Psoas muscle (tissue), 8 donors: Measurements from ENCODE around the gene SLC52A3. TPM values are rescaled to one million over a fixed set of nuclear protein-coding genes. Genes with fewer than 3 reads are reported as not detected.

Source experiments
- ATAC-seq, 4 donors: fragments of 200-7000 bp; cut with Tn5 transposase; one replicate each; pipeline ENCODE4 v1.9.1; 2020; ENCODE audit warnings: moderate library complexity in 3 of 4, mild to moderate bottlenecking in 2 of 4
- DNase-seq, 2 donors: peaks; one replicate each; pipeline ENCODE4 v3.0.0-alpha.2; 2020
- H3K27ac ChIP-seq: fragments of 200-600 bp; one replicate; pipeline ENCODE4 v1.8.0; 2022
- H3K27me3 ChIP-seq, 3 donors: fragments of 200-600 bp in 1 of 3; one replicate each; pipeline versions ENCODE4 v1.6.1 to v1.8.0; 2013 to 2022; ENCODE audit warnings: low read length in 2 of 3, mild to moderate bottlenecking in 2 of 3, moderate library complexity in 1 of 3; ENCODE audit not compliant: insufficient read depth in 3 of 3
- H3K36me3 ChIP-seq, 2 donors: fragments of 200-600 bp in 1 of 2; one replicate each; pipeline versions ENCODE4 v1.6.1 to v1.8.0; 2013 to 2022; ENCODE audit warnings: low read depth in 1 of 2, mild to moderate bottlenecking in 1 of 2, moderate library complexity in 1 of 2; ENCODE audit not compliant: insufficient read depth in 1 of 2
- H3K4me1 ChIP-seq: fragments of 200-600 bp; one replicate; pipeline ENCODE4 v1.8.0; 2022
- H3K4me3 ChIP-seq: fragments of 200-600 bp; one replicate; pipeline ENCODE4 v1.8.0; 2022; ENCODE audit warnings: mild to moderate bottlenecking
- H3K9me3 ChIP-seq: fragments of 200-600 bp; one replicate; pipeline ENCODE4 v1.8.0; 2022
- WGBS, 3 donors: extraction: QIAGEN DNeasy Blood & Tissue Kit; methylation state at CpG; one replicate each; pipeline versions ENCODE4 v1.1.6 to v1.1.7; 2013; 5-methylcytosine and 5-hydroxymethylcytosine counted together
- intact Hi-C, 2 donors: fragments of 100-400 bp; cut with DNase I; formaldehyde crosslinking; loops; one replicate each; pipeline versions ENCODE4 v1.11.0 to v1.14.2; 2022
- polyA plus RNA-seq, 3 donors: library from polyadenylated mRNA; stranded (reverse); fragments of 200-250 nt; gene quantifications; one replicate each; pipeline ENCODE4 v1.2.3, GENCODE V29; 2013
- total RNA-seq, 4 donors: library from RNA; stranded (reverse); fragmentation: NEBNext Ultra II Directional in 2 of 4; extraction: Animal tissue kit (Norgen Biotek cat#: 25700) in 2 of 4; gene quantifications; one replicate each; pipeline versions ENCODE4 v1.2.1 to v1.2.4, GENCODE V29; 2021 to 2023
- TF ChIP-seq, protein P1 (sequence below): fragments of 200-600 bp; IDR thresholded peaks from one replicate; pipeline ENCODE4 v1.8.0; 2022; ENCODE audit warnings: antibody characterized with exemption
- donor health status: healthy with polysubstance abuse.
- donor health status: DM: no; HTN: no; CAD: no; lungs with moderate emphysema.
- donor health status: Bipolar disorder and iron deficiency.
- donor health status: healthy.
- donor health status: DM: yes; HTN: yes; CAD: no.
- donor health status: DM: no; HTN: no; CAD: no.
- donor health status: DM: no; HTN: no; CAD: no.
- donor health status: DM: yes; HTN: yes; CAD: no.

Gene SLC52A3
- total and polyA plus RNA-seq, 7 donors = 0.32 to 1.1 (median 0.62) TPM

DNA sequence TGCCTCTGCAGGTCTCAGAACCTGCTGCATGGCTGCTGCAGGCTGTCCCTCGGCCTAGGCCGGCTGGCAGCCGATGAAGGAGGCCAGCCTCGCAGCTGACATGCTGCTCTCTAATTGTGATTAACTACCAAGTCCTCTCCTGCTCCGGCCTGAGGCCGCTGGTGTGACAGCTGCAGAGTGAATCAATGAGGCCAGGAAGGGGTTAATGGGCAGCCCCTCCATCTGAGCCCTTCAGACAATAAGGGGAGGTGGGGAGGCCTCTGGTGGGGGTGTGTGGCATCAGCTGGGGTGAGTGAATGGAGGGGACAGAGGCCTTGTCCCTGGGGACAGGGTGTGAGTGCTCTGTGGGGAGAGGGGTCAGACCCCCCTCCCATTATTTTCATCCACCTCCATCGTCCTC is 34.4 kb downstream of the SLC52A3 start:
- no peak for ATAC-seq
- no peak overlapping the region for H3K27ac ChIP-seq
- DNase-seq = no peak
- no peaks in the 10 kb centered on the region for H3K4me1 ChIP-seq
- H3K4me3 ChIP-seq = no peak overlapping the region
- no peaks in the 10 kb centered on the region for H3K36me3 ChIP-seq
- intact Hi-C loops = no loop called here
- H3K27me3 ChIP-seq = peaks cover 0 to 7% (median 1%) of the 10 kb centered on the region in 3 donors
- TF ChIP-seq, protein P1, sequence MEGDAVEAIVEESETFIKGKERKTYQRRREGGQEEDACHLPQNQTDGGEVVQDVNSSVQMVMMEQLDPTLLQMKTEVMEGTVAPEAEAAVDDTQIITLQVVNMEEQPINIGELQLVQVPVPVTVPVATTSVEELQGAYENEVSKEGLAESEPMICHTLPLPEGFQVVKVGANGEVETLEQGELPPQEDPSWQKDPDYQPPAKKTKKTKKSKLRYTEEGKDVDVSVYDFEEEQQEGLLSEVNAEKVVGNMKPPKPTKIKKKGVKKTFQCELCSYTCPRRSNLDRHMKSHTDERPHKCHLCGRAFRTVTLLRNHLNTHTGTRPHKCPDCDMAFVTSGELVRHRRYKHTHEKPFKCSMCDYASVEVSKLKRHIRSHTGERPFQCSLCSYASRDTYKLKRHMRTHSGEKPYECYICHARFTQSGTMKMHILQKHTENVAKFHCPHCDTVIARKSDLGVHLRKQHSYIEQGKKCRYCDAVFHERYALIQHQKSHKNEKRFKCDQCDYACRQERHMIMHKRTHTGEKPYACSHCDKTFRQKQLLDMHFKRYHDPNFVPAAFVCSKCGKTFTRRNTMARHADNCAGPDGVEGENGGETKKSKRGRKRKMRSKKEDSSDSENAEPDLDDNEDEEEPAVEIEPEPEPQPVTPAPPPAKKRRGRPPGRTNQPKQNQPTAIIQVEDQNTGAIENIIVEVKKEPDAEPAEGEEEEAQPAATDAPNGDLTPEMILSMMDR = no peak
- WGBS, 3 donors = 43 to 44% (median 43%) methylated on average over 7 of the region's 7 CpGs
- no peaks in the 10 kb centered on the region for H3K9me3 ChIP-seq

DNA sequence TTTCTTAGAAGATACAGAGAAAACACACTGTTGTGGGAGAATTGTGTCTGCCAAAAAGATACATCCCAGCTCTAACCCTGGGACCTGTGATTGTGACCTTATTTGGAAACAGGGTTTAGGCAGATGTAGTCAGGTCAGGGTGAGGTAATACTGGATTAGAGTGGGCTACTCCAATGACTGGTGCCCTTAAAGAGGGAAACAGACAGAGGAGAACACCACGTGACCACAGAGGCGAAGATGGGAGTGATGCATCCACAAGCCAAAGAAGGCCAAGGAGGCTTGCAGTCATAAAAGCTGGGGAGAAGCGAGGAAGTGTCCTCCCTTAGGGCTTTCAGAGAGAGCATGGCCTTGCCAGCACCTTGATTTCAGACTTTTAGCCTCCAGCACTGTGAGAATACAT is 35.6 kb downstream of the SLC52A3 start:
- Histone ChIP-seq H3K4me1 (peaks cover 5% of the 10 kb centered on the region), H3K36me3 (no peaks in the 10 kb centered on the region), H3K4me3 (no peak overlapping the region), H3K27me3 (peaks cover 0 to 18% (median 7%) of the 10 kb centered on the region in 3 donors), H3K27ac (no peak overlapping the region), H3K9me3 (no peaks in the 10 kb centered on the region)
- TF ChIP-seq, protein P1 = no peak
- intact Hi-C loops = no loop called here
- DNase-seq = no peak
- WGBS, 3 donors = 76 to 85% (median 85%) methylated on average over 3 of the region's 3 CpGs
- no peak for ATAC-seq

DNA sequence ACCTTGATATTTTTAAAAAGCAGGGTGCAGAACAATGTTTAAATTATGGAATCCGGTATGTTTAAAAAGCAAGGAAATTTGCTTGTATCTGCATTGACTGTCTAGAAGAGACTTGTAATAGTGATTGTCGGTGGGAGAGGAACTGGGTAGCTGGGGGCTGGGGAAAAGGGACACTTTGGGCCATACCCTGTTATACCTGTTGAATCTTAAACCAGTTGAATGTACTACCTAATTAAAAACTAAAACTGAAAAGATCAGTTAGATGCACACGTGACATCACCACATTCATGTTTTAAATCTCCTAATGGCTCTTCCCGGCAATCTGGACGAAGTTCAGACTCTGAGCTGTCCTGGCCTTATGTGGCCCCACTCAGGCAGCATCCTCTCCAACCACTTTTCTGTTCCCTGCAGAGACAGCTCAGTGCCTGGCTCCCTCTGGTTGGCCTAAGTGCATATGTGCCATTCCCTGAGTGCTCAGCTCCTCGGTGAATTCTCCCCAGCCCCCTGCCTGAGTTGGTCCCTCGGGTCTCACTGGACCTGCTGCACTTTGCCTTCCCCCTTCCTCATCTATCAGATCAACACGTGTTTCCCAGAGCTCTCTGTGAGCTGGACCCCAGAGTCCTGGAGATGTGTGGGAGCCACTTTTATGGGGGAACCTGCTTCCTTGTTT is 36.3 kb downstream of the SLC52A3 start:
- H3K4me3 ChIP-seq = no peak overlapping the region
- peaks cover 5% of the 10 kb centered on the region for H3K4me1 ChIP-seq
- H3K27me3 ChIP-seq = peaks cover 0 to 24% (median 7%) of the 10 kb centered on the region in 3 donors
- no peak overlapping the region for H3K27ac ChIP-seq
- no peak for ATAC-seq
- no peak for DNase-seq
- TF ChIP-seq, protein P1 = no peak
- 65 to 78% (median 74%) methylated on average over 8 of the region's 8 CpGs for WGBS, 3 donors
- no peaks in the 10 kb centered on the region for H3K36me3 ChIP-seq
- no peaks in the 10 kb centered on the region for H3K9me3 ChIP-seq
- intact Hi-C loops = no loop called here

DNA sequence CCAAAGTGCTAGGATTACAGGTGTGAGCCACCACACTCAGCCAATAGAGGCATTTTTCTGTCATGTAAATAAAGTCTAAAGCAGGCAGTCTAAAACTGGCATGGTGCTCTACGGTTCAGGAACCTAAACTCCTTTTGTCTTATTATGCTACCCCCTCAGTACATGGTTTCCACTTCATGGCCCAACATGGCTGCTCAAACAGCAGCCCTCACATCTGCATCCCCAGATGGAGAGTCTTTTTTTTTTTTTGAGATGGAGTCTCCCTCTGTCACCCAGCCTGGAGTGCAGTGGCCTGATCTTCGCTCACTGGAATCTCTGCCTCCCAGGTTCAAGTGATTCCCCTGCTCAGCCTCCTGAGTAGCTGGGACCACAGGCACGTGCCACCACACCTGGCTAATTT is 38.3 kb downstream of the SLC52A3 start:
- no peaks in the 10 kb centered on the region for H3K36me3 ChIP-seq
- H3K4me1 ChIP-seq = peaks cover 5% of the 10 kb centered on the region
- ATAC-seq (no peak), DNase-seq (no peak)
- no peak overlapping the region for H3K4me3 ChIP-seq
- intact Hi-C loops = no loop called here
- TF ChIP-seq, protein P1 = no peak
- 85 to 93% (median 86%) methylated on average over 3 of the region's 3 CpGs for WGBS, 3 donors
- no peak overlapping the region for H3K27ac ChIP-seq
- H3K9me3 ChIP-seq = no peaks in the 10 kb centered on the region
- H3K27me3 ChIP-seq = peaks cover 0 to 34% (median 9%) of the 10 kb centered on the region in 3 donors
